Lower leg skin (tissue), 3 donors: Measurements from ENCODE around the gene ARHGAP45.

Experiments used
- CTCF ChIP-seq, 3 donors: fragments of 450-650 bp; IDR thresholded peaks; one replicate each; pipeline ENCODE4 v1.5.1; 2016; ENCODE audit warnings: antibody characterized with exemption in 3 of 3, mild to moderate bottlenecking in 3 of 3, moderate library complexity in 2 of 3
- POLR2A ChIP-seq, 2 donors: fragments of 450-650 bp; IDR thresholded peaks; one replicate each; pipeline ENCODE4 v1.6.1; 2016 to 2017; ENCODE audit warnings: antibody characterized with exemption in 2 of 2, mild to moderate bottlenecking in 1 of 2, moderate library complexity in 1 of 2

GRCh38 chr19:1119475-1120217 is 52.7 kb downstream of the ARHGAP45 start:
- TF ChIP-seq CTCF (IDR thresholded peaks at IDR 0.05) (no peak), POLR2A (IDR thresholded peaks at IDR 0.05) (no peak)
